Measurements from ENCODE around the gene RYK.
"Not testable (repeated sequence)": the region's sequence is repeated elsewhere in the genome, so short reads cannot be mapped to it uniquely, and the experiment has no call there.

The RYK gene

DNA sequence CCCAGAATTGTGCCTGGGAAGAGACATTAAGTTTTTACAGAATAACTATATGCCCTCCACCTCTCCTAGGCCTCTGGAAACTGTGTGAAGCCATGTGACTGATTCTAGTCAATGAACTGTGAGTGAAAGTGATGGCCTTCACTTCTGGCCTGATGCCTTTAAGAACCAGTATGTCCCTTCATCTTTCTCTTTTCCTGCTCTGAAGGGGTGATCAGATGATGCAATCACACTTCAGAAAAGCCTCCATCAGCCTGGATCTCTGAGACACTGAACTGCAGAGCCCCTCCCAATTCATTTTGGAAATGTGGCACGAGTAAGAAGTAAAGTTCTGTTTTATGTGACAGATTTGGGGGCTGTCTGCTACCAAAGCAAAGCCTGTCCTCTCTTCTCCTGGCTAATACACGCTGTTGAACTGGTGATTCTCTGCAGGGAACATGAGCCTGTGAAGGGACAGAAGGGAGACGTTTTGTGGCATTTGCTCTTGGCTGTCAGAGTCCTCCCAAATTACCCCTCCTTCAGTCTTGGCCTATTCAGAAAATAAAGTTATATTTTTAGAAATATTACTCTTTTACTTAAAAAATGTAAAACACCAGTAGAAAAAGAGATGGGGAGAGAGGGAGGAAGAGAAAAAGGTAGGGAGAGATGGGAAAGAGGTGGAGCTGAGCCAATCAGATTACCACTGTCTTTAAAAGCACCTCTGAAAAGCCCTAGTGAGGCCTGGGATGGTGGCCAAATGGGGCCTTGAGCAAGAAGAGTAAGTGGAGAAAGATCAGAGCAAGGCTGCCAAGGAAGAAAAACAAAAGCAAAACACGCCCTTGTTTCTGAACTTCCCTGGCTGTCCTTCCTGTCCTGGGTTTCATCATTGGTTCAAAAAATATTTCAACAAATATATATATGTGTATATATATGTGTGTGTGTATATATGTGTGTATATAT, 40.9 kb upstream of the RYK start:
- Histone ChIP-seq H3K4me2 (peak overlapping the region in 3 of 11 experiments; percentile 21 to 51 (median 47); a peak in 5 of 22 replicates), H3K27me3 (0 out of 22 replicates have a peak, but pooled peaks cover 0 to 3% (median 0%) of the 10 kb centered on the region in 11 experiments), H3K9me3 (replicated peaks in 1 of 11) (peaks cover 5 to 14% (median 7%) of the 10 kb centered on the region in 11 experiments; a peak in 21 of 22 replicates), H3K4me3 (no peak overlapping the region), H3K27ac (no peak overlapping the region), H4K20me1 (no peaks in the 10 kb centered on the region), H3K36me3 (no peaks in the 10 kb centered on the region), H3K4me1 (peaks cover 8 to 34% (median 9%) of the 10 kb centered on the region in 10 experiments; a peak in 19 of 20 replicates), H3K9ac (no peak overlapping the region)
- TF ChIP-seq Cebpa-rat (IDR thresholded peaks at IDR 0.05), result peak in 4 of 11 experiments; percentile 14 to 66 (median 24); a peak in 3 of 22 replicates

- Histone ChIP-seq H3K4me3 (no peak overlapping the region), H3K9me3 (replicated peaks in 1 of 11) (no peaks in the 10 kb centered on the region), H4K20me1 (no peaks in the 10 kb centered on the region), H3K36me3 (no peaks in the 10 kb centered on the region), H3K4me2 (no peak overlapping the region), H3K27me3 (no peaks in the 10 kb centered on the region), H3K9ac (no peak overlapping the region), H3K27ac (no peak overlapping the region), H3K4me1 (peaks cover 0 to 22% (median 1%) of the 10 kb centered on the region in 10 experiments; a peak in 9 of 20 replicates)
- no peak for TF ChIP-seq Cebpa-rat (IDR thresholded peaks at IDR 0.05)
Measured at GRCh38 chr3:134287512-134287911, 36.9 kb upstream of the RYK start.

DNA sequence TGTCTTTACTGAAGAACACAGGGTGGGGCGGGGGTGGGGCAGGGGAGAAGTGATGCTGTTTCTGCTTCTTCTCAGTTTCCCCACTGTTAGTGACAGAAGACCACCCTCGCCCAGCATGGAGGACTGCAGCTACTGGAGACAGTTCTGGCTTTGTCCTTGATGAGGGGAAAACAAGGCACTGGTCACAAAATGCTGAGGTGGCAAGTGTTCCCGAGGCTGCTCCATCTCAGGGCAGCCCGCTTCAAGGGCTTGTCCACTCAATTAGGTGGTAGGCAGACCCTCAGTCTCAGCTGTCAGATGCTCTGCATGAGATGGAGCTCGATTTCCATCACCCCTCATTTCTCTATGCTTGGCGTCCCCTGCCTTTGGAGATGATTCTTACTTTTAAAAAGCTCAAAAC, 33.8 kb upstream of the RYK start:
- Histone ChIP-seq H3K27me3 (no peaks in the 10 kb centered on the region), H3K4me3 (no peak overlapping the region), H3K9me3 (replicated peaks in 1 of 11) (no peaks in the 10 kb centered on the region), H3K4me1 (peaks cover 0 to 14% (median 0%) of the 10 kb centered on the region in 10 experiments; a peak in 6 of 20 replicates), H3K36me3 (no peaks in the 10 kb centered on the region), H3K4me2 (no peak overlapping the region), H3K9ac (no peak overlapping the region), H3K27ac (no peak overlapping the region), H4K20me1 (no peaks in the 10 kb centered on the region)
- TF ChIP-seq Cebpa-rat (IDR thresholded peaks at IDR 0.05), result no peak

DNA sequence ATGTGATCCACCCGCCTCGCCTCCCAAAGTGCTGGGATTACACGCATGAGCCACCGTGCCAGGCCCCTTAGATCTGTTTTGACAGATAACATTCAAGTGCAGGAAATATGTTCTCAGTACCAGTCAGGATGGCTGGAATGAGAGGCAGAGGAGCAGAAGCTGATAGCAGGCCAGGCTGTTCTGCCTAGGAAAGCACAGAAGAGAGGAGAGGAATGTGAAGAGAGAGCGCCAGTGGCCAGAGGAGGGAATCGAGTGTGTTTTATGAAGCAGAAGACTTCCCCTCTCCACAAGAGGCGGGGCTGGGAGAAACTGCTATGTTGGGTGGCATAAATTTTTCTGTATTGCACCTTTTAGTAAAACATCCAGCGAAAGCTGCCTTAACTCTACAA, 32.0 kb upstream of the RYK start:
- Histone ChIP-seq H3K4me2 (peak overlapping the region in 3 of 11 experiments; percentile 4 to 29 (median 23); a peak in 2 of 22 replicates), H3K9ac (no peak overlapping the region), H3K27ac (no peak overlapping the region), H3K36me3 (no peaks in the 10 kb centered on the region), H4K20me1 (no peaks in the 10 kb centered on the region), H3K27me3 (no peaks in the 10 kb centered on the region), H3K4me3 (no peak overlapping the region), H3K4me1 (peaks cover 0 to 20% (median 0%) of the 10 kb centered on the region in 10 experiments; a peak in 6 of 20 replicates), H3K9me3 (replicated peaks in 1 of 11) (no peaks in the 10 kb centered on the region)
- no peak for TF ChIP-seq Cebpa-rat (IDR thresholded peaks at IDR 0.05)

DNA sequence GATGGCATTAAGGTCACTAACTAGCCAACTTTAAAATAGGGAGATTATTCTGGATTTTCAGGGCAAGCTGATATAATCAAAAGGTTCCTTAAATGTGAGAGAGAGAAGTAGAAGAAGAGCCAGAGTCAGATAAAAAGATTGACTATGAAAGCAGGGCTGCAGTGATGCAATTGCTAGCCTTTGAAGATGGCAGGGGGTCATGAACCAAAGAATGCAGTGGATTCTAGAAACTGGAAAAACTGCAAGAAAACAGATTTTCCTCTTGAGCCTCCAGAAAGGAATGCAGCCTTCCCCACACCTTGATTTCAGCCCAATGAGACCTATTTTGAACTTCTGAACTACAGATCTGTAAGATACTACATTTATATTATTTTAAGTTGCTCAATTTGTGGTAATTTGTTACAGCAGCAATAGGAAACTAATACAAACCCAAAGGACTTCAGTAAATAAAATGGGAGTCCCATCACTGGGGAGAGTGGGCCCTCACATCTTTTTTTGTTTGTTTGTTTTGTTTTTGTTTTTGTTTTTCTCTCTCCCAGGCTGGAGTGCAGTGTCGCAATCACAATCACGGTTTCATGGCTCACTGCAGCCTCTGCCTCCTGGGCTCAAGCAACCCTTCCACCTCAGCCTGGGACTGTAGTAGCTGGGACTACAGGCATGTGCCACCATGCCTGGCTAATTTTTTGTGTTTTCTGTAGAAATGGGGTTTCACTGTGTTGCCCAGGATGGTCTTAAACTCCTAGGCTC, 31.4 kb upstream of the RYK start:
- H3K27ac ChIP-seq, result no peak overlapping the region
- no peaks in the 10 kb centered on the region for H3K27me3 ChIP-seq
- H3K9ac ChIP-seq, result no peak overlapping the region
- H3K9me3 ChIP-seq (replicated peaks in 1 of 11), result no peaks in the 10 kb centered on the region
- peak overlapping the region in 3 of 11 experiments; percentile 4 to 29 (median 23); a peak in 2 of 22 replicates for H3K4me2 ChIP-seq
- no peaks in the 10 kb centered on the region for H4K20me1 ChIP-seq
- no peaks in the 10 kb centered on the region for H3K36me3 ChIP-seq
- TF ChIP-seq Cebpa-rat (IDR thresholded peaks at IDR 0.05), result peak in 7 of 11 experiments; percentile 12 to 70 (median 24); a peak in 3 of 22 replicates
- H3K4me1 ChIP-seq, result peaks cover 0 to 25% (median 0%) of the 10 kb centered on the region in 10 experiments; a peak in 7 of 20 replicates
- no peak overlapping the region for H3K4me3 ChIP-seq

- H3K27me3 ChIP-seq, result no peaks in the 10 kb centered on the region
- no peak overlapping the region for H3K27ac ChIP-seq
- peaks cover 0 to 38% (median 2%) of the 10 kb centered on the region in 10 experiments; a peak in 9 of 20 replicates for H3K4me1 ChIP-seq
- TF ChIP-seq Cebpa-rat (IDR thresholded peaks at IDR 0.05), result no peak
- no peaks in the 10 kb centered on the region; a peak in 1 of 22 replicates for H3K9me3 ChIP-seq (replicated peaks in 1 of 11)
- no peak overlapping the region for H3K9ac ChIP-seq
- no peak overlapping the region for H3K4me3 ChIP-seq
- H3K36me3 ChIP-seq, result no peaks in the 10 kb centered on the region
- H4K20me1 ChIP-seq, result no peaks in the 10 kb centered on the region
- no peak overlapping the region for H3K4me2 ChIP-seq
Measured at GRCh38 chr3:134279466-134279865, 28.8 kb upstream of the RYK start.

- H3K4me3 ChIP-seq, result no peak overlapping the region
- H3K4me1 ChIP-seq, result peaks cover 0 to 37% (median 0%) of the 10 kb centered on the region in 10 experiments; a peak in 6 of 20 replicates
- H3K9ac ChIP-seq, result no peak overlapping the region
- peak overlapping the region in 2 of 11 experiments; percentile 59 to 60; a peak in 4 of 22 replicates for H3K4me2 ChIP-seq
- no peak for TF ChIP-seq Cebpa-rat (IDR thresholded peaks at IDR 0.05)
- H4K20me1 ChIP-seq, result no peaks in the 10 kb centered on the region
- H3K27ac ChIP-seq, result no peak overlapping the region
- H3K27me3 ChIP-seq, result no peaks in the 10 kb centered on the region
- no peaks in the 10 kb centered on the region for H3K36me3 ChIP-seq
- H3K9me3 ChIP-seq (replicated peaks in 1 of 11), result peaks cover 0 to 5% (median 0%) of the 10 kb centered on the region in 11 experiments; a peak in 2 of 22 replicates
Measured at GRCh38 chr3:134277066-134277660, 26.5 kb upstream of the RYK start.

- no peak overlapping the region for H3K9ac ChIP-seq
- H4K20me1 ChIP-seq, result no peaks in the 10 kb centered on the region
- H3K27ac ChIP-seq, result no peak overlapping the region
Measured at GRCh38 chr3:134276086-134276485, 25.4 kb upstream of the RYK start.

GRCh38 chr3:134275110-134275509, 24.5 kb upstream of the RYK start:
- not testable (repeated sequence) for H3K4me3 ChIP-seq; H3K9me3 ChIP-seq (replicated peaks in 1 of 11); H3K27me3 ChIP-seq; H3K36me3 ChIP-seq; H4K20me1 ChIP-seq; H3K27ac ChIP-seq; H3K9ac ChIP-seq
- Histone ChIP-seq H3K4me2 (0 out of 22 replicates have a peak overlapping the region, but pooled peaks of 1 of the 11 experiments have one; percentile 59), H3K4me1 (peaks cover 0 to 36% (median 0%) of the 10 kb centered on the region in 10 experiments; a peak in 5 of 20 replicates)

More at GRCh38 chr3:134276086-134276485, 25.4 kb upstream of the RYK start:
- Histone ChIP-seq H3K4me2 (peak overlapping the region in 3 of 11 experiments; percentile 19 to 60 (median 59); a peak in 5 of 22 replicates), H3K27me3 (no peaks in the 10 kb centered on the region), H3K36me3 (no peaks in the 10 kb centered on the region), H3K9me3 (replicated peaks in 1 of 11) (peaks cover 0 to 5% (median 0%) of the 10 kb centered on the region in 11 experiments; a peak in 2 of 22 replicates), H3K4me3 (no peak overlapping the region), H3K4me1 (peaks cover 0 to 36% (median 0%) of the 10 kb centered on the region in 10 experiments; a peak in 5 of 20 replicates)
- no peak for TF ChIP-seq Cebpa-rat (IDR thresholded peaks at IDR 0.05)

Measured in BLaER1 treated with 17β-estradiol and CSF1 and Interleukin-3, amounts not matched to agents 10 nM and 100 nM (cell line).